ENCODE measurements around the gene TMEM184A.
A peak's percentile ranks its signal among the peaks of the same experiment; 100 is the strongest.
"Not testable (repeated sequence)": the region's sequence is repeated elsewhere in the genome, so short reads cannot be mapped to it uniquely, and the experiment has no call there.

The TMEM184A gene

GRCh38 chr7:1520539-1521234 lies 35.3 kb downstream of the TMEM184A start:
- peak; percentile 69 for DNase-seq

GRCh38 chr7:1519322-1519922 lies 36.6 kb downstream of the TMEM184A start:
- not testable (repeated sequence) for DNase-seq

GRCh38 chr7:1516586-1517251 lies 39.3 kb downstream of the TMEM184A start:
- DNase-seq: no peak

GRCh38 chr7:1515509-1515967 lies 40.5 kb downstream of the TMEM184A start:
- DNase-seq: not testable (repeated sequence)

- DNase-seq: no peak
Observed at GRCh38 chr7:1514995-1515401, 41.0 kb downstream of the TMEM184A start.

GRCh38 chr7:1514407-1514806 lies 41.6 kb downstream of the TMEM184A start:
- DNase-seq: no peak

- no peak for DNase-seq
Observed at GRCh38 chr7:1513657-1514095, 42.3 kb downstream of the TMEM184A start.

GRCh38 chr7:1512781-1513656 lies 43.0 kb downstream of the TMEM184A start:
- DNase-seq: peak; percentile 31

GRCh38 chr7:1511444-1512422 lies 44.3 kb downstream of the TMEM184A start:
- no peak for DNase-seq

- DNase-seq: no peak
Observed at GRCh38 chr7:1510780-1511154, 45.2 kb downstream of the TMEM184A start.

- no peak for DNase-seq
Observed at GRCh38 chr7:1509226-1509625, 46.8 kb downstream of the TMEM184A start.

GRCh38 chr7:1508277-1508758 lies 47.7 kb downstream of the TMEM184A start:
- DNase-seq: no peak

GRCh38 chr7:1505731-1506550 lies 50.1 kb downstream of the TMEM184A start:
- DNase-seq: no peak

GRCh38 chr7:1503816-1504775 lies 51.9 kb downstream of the TMEM184A start, which contains the start of gene INTS1:
TSS of gene INTS1 (minus strand) at chr7:1504389. CDS start at chr7:1503960, 429 bp downstream.
- peak; percentile 90 for DNase-seq

- DNase-seq: no peak
Observed at GRCh38 chr7:1503390-1503789, 52.6 kb downstream of the TMEM184A start.

GRCh38 chr7:1502845-1503244 lies 53.2 kb downstream of the TMEM184A start:
- no peak for DNase-seq

- DNase-seq: no peak
Observed at GRCh38 chr7:1501487-1502270, 54.3 kb downstream of the TMEM184A start.

- DNase-seq: no peak
Observed at GRCh38 chr7:1500064-1500807, 55.8 kb downstream of the TMEM184A start.
